Lower lobe of right lung (tissue), 2 donors: ENCODE data around the gene THRB. TPM values are rescaled to one million over a fixed set of nuclear protein-coding genes. Genes with fewer than 3 reads are reported as not detected.

Experiments
- ATAC-seq, 2 donors: fragments of 200-7000 bp; cut with Tn5 transposase; one replicate each; pipeline ENCODE4 v1.9.1; 2020 to 2022; ENCODE audit warnings: mild to moderate bottlenecking in 2 of 2, moderate library complexity in 2 of 2
- DNase-seq: peaks from one replicate; pipeline ENCODE4 v3.0.0-alpha.2; 2020
- H3K27ac ChIP-seq: fragments of 200-600 bp; one replicate; pipeline ENCODE4 v1.8.0; 2022
- H3K27me3 ChIP-seq: fragments of 200-600 bp; one replicate; pipeline ENCODE4 v1.8.0; 2022; ENCODE audit warnings: low read depth
- H3K36me3 ChIP-seq: fragments of 200-600 bp; one replicate; pipeline ENCODE4 v1.8.0; 2022; ENCODE audit warnings: mild to moderate bottlenecking
- H3K4me1 ChIP-seq: fragments of 200-600 bp; one replicate; pipeline ENCODE4 v1.8.0; 2022
- H3K4me3 ChIP-seq: fragments of 200-600 bp; one replicate; pipeline ENCODE4 v1.8.0; 2022; ENCODE audit warnings: mild to moderate bottlenecking
- H3K9me3 ChIP-seq: fragments of 200-600 bp; one replicate; pipeline ENCODE4 v1.8.0; 2022
- CTCF ChIP-seq: fragments of 200-600 bp; IDR thresholded peaks from one replicate; pipeline ENCODE4 v1.8.0; 2022; ENCODE audit warnings: antibody characterized with exemption, mild to moderate bottlenecking
- intact Hi-C: fragments of 100-400 bp; cut with DNase I; formaldehyde crosslinking; loops from one replicate; pipeline ENCODE4 v1.11.0; 2022
- total RNA-seq: library from RNA; stranded (reverse); fragmentation: NEBNext Ultra II Directional; extraction: Animal tissue kit (Norgen Biotek cat#: 25700); gene quantifications from one replicate; pipeline ENCODE4 v1.2.1, GENCODE V29; 2021
- donor health status: DM: no; HTN: yes; CAD: no; lungs with severe emphysema.

THRB gene
- total RNA-seq, 1 donor from 2014 or later: 14.6 TPM

- Histone ChIP-seq H3K9me3 (no peaks in the 10 kb centered on the region), H3K4me1 (no peaks in the 10 kb centered on the region), H3K27me3 (no peaks in the 10 kb centered on the region), H3K36me3 (no peaks in the 10 kb centered on the region), H3K27ac (no peak overlapping the region), H3K4me3 (no peak overlapping the region)
- TF ChIP-seq CTCF: no peak
- intact Hi-C loops: no loop called here
- DNase-seq (no peak), ATAC-seq (no peak)
These were observed 182.8 kb downstream of the THRB start for GRCh38 chr3:24311881-24312280.

- no peak overlapping the region for H3K27ac ChIP-seq
- DNase-seq (no peak), ATAC-seq (no peak)
- intact Hi-C loops: no loop called here
- H3K4me1 ChIP-seq: no peaks in the 10 kb centered on the region
- H3K36me3 ChIP-seq: no peaks in the 10 kb centered on the region
- H3K9me3 ChIP-seq: no peaks in the 10 kb centered on the region
- no peaks in the 10 kb centered on the region for H3K27me3 ChIP-seq
- H3K4me3 ChIP-seq: no peak overlapping the region
- TF ChIP-seq CTCF: no peak
These were observed 183.8 kb downstream of the THRB start for GRCh38 chr3:24310887-24311286.

GRCh38 chr3:24306518-24306917, 188.1 kb downstream of the THRB start:
- no peaks in the 10 kb centered on the region for H3K36me3 ChIP-seq
- no peak for DNase-seq
- peaks cover 6% of the 10 kb centered on the region for H3K4me1 ChIP-seq
- ATAC-seq: no peak
- H3K27ac ChIP-seq: no peak overlapping the region
- H3K4me3 ChIP-seq: no peak overlapping the region
- no peak for TF ChIP-seq CTCF
- no peaks in the 10 kb centered on the region for H3K9me3 ChIP-seq
- H3K27me3 ChIP-seq: no peaks in the 10 kb centered on the region
- intact Hi-C loops: no loop called here

GRCh38 chr3:24305795-24306467, 188.7 kb downstream of the THRB start:
- no peaks in the 10 kb centered on the region for H3K36me3 ChIP-seq
- H3K9me3 ChIP-seq: no peaks in the 10 kb centered on the region
- no peak overlapping the region for H3K4me3 ChIP-seq
- no peak for TF ChIP-seq CTCF
- intact Hi-C loops: no loop called here
- DNase-seq (no peak), ATAC-seq (no peak)
- no peaks in the 10 kb centered on the region for H3K27me3 ChIP-seq
- H3K4me1 ChIP-seq: peaks cover 6% of the 10 kb centered on the region
- H3K27ac ChIP-seq: no peak overlapping the region

- H3K4me3 ChIP-seq: no peak overlapping the region
- H3K27me3 ChIP-seq: no peaks in the 10 kb centered on the region
- no peaks in the 10 kb centered on the region for H3K36me3 ChIP-seq
- peaks cover 6% of the 10 kb centered on the region for H3K4me1 ChIP-seq
- H3K27ac ChIP-seq: no peak overlapping the region
- ATAC-seq (no peak), DNase-seq (no peak)
- intact Hi-C loops: no loop called here
- H3K9me3 ChIP-seq: no peaks in the 10 kb centered on the region
- no peak for TF ChIP-seq CTCF
These were observed 191.4 kb downstream of the THRB start for GRCh38 chr3:24303057-24303754.
